GM12865 (cell line): ENCODE measurements around the gene SEMA4C.

ENCODE experiments used
- DNase-seq: peaks from one replicate; pipeline ENCODE4 v3.0.0; 2010; ENCODE audit warnings: low read depth
- H3K4me3 ChIP-seq: 2 replicates; pipeline ENCODE4 v1.5.1; 2011; ENCODE audit warnings: mild to moderate bottlenecking, low read depth, low read length, control low read depth
- TF ChIP-seq, protein P1 (sequence below): IDR thresholded peaks from 2 replicates; pipeline ENCODE4 v1.5.1; 2011; ENCODE audit warnings: low read length, control low read depth, low read depth, inconsistent platforms; ENCODE audit not compliant: insufficient read depth; ENCODE audit errors: missing control alignments

Gene SEMA4C

DNA sequence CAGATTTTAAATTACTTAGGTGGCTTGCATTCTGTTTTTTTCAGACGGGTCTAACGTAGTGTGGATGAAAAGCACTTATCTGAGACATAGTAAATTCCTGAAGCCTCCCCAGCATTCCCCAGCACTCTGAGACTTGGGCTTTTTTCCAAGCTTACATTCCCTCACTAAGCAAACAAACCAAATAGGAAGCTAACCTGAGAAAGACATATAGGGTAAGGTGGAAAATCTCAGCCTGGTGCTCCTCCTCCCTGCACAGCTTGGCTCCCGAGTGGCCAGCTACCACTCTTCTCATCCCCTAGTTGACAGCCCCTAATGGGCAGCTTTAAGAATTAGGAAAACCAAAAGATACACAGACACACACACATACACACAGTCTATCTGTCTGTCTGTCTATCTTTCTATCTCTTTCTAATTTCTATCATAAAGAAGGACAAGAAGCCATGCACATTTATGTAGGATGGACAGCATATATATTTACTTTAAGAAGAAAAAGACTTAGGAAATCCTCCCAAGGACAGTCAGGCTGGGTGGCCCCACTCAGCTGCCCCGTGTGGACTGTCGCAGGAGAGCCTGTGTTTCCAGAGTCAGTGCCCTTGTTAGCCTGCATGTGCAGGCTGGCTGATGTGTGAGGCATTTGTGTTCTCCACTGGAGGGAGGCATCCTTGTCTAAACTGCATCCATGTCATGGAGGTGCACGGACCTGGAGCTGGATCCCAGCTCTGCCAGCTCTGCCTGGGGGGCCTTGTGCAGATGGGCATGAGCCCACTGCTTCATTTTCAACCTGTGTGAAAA, 45.6 kb downstream of the SEMA4C start:
- TF ChIP-seq, protein P1, sequence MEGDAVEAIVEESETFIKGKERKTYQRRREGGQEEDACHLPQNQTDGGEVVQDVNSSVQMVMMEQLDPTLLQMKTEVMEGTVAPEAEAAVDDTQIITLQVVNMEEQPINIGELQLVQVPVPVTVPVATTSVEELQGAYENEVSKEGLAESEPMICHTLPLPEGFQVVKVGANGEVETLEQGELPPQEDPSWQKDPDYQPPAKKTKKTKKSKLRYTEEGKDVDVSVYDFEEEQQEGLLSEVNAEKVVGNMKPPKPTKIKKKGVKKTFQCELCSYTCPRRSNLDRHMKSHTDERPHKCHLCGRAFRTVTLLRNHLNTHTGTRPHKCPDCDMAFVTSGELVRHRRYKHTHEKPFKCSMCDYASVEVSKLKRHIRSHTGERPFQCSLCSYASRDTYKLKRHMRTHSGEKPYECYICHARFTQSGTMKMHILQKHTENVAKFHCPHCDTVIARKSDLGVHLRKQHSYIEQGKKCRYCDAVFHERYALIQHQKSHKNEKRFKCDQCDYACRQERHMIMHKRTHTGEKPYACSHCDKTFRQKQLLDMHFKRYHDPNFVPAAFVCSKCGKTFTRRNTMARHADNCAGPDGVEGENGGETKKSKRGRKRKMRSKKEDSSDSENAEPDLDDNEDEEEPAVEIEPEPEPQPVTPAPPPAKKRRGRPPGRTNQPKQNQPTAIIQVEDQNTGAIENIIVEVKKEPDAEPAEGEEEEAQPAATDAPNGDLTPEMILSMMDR: no peak
- no peak overlapping the region for H3K4me3 ChIP-seq
- no peak for DNase-seq

DNA sequence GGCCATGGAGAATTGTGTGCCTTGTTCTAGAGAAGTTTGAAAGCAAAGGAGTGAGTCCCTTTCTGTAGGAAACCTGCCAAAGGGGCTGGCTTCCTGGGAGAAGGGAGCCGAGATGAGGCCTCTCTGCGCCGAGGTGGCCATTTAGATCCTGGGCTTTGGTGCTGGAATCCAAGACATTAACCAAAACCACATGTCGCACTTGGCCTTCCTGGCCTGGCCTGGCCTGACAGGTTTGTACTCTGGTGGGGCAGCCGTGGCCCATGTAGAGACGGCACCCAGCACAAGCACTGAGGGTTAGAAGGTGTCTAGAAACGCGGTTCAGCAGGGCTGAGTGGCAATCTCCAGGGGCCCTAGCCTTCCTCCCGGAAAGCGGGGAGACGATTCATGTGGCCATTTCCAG, 46.7 kb downstream of the SEMA4C start:
- no peak for DNase-seq
- no peak overlapping the region for H3K4me3 ChIP-seq
- TF ChIP-seq, protein P1: no peak

DNA sequence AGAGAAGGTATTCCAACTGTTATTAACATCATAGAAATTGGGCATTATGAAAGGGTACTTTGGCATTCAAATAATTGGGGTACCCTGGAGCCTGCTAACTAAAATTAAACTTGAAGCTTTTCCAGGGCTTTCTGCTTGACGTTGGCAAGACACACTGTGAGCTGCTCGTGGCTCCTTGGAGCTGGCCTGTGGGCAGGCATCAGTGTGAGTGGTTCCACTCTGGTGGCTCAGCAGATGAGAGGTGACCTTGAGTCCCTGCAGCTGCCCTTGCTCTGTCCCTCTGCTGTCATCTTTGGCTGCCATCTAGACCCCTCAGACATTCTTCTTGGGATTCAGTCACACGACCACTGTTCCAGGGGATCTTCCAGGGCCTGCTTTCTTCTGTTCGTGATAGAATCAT, 47.1 kb downstream of the SEMA4C start:
- no peak for DNase-seq

DNA sequence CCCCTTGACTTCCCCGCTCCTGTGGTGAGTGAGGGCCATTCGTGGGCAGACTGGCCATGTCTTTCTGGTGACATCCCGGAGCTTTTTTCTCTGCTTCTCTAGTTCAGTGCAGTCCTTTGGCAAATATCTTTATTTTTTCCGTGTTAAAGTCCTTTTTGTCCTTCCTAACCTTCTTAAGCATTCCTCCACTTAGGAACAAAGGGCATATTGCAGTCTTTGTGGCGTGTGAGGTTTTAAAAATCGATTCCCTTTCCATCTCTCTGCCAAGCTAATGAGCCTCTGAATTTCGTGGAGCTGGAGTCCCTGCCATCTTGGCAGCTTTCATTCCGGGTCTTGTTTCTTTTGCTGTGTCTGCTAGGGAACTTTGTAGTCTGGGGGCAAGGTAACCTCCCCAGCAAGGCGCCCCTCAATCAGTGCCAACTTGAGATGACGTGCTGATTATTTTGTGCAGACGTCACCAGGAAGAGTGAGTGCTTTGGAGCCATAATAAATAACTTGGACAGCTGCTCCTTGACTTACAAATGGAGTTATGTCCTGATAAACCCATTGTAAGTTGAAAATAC, 48.7 kb downstream of the SEMA4C start:
- TF ChIP-seq, protein P1: no peak
- no peak for DNase-seq
- no peak overlapping the region for H3K4me3 ChIP-seq

More for the DNA sequence above, 47.1 kb downstream of the SEMA4C start:
- TF ChIP-seq, protein P1: no peak
- H3K4me3 ChIP-seq: no peak overlapping the region

DNA sequence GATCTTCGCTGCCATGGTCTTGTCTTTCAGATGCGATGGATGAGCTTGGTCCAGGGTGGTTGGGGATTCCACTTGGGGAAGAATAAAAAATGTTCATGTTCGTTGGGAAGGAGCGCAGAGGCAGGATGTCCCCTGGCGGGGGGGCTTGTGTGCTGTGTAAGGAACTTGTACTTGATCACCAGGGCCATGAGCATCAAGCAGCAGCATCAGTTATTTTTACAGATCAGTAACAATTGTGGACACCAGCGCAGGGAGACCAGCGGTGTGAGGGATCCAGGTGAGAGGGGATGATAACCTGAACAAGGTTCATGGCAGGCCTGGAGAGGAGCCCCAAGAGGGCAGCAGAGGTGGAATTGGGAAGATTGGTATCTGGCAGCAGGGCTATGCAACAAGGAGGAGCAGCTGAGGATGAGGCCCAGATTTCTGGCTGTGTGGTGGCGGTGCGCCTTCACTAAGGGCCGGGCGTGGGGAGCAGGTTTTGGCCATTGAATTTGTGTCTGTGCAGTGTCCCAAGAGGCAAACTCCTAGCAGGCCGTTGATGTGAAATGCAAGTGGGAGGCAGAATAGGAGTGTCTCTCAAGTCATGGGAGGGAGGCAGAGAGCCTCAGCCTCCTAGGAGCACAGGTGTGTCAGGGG, 49.9 kb downstream of the SEMA4C start:
- TF ChIP-seq, protein P1: no peak
- no peak overlapping the region for H3K4me3 ChIP-seq
- DNase-seq: no peak

DNA sequence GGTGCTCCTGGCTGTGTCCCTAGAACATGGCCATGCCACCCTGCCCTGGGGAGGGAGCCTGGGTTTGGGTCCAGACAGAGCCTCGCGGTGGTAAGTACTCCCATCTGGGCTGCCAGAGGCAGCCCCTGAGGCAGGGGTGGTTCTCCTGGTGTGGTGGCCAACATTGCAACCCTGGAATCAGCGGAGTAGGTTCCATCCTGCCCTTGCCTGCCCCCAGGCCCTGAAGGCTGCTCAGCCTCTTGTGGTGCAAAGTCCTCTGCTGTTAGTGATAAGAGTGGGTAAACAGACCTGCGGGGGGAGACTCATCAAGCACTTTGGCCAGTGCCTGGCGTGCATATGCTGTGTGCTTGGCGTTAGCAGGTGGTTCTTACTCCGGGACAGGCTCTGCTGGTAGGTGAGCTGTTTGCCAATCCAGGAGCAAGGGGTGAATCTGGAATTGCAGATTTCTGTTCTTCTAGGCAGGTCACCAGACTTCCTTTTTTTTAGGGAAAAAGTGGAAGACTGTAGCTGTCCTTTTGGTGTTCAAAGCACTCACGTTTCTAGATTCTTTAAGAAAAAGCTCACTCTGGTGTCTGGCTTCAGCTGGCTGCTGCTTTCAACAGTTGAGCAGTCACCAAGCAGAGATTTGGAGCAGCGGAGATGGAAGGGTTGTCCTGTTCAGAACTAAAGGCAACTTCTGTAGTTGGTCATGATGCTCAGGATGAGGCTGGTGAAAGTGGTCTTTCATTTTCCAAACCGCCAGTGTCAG, 50.6 kb downstream of the SEMA4C start:
- TF ChIP-seq, protein P1: no peak
- no peak overlapping the region for H3K4me3 ChIP-seq
- no peak for DNase-seq
